ENCODE measurements around the gene INPP5B.
"Not testable (repeated sequence)": the region's sequence is repeated elsewhere in the genome, so short reads cannot be mapped to it uniquely, and the experiment has no call there.

INPP5B gene

GRCh38 chr1:37947364-37947763, 511 bp upstream of the INPP5B start:
- DNase-seq: no peak

- no peak for DNase-seq
Observed at GRCh38 chr1:37945743-37946702, 830 bp downstream of the INPP5B start.

GRCh38 chr1:37945251-37945650, 1.6 kb downstream of the INPP5B start:
- no peak for DNase-seq

GRCh38 chr1:37944816-37945215, 2.0 kb downstream of the INPP5B start:
- DNase-seq: no peak

GRCh38 chr1:37944086-37944763, 2.6 kb downstream of the INPP5B start:
- no peak for DNase-seq

- no peak for DNase-seq
Observed at GRCh38 chr1:37940299-37940947, 6.4 kb downstream of the INPP5B start.

- DNase-seq: not testable (repeated sequence)
Observed at GRCh38 chr1:37936760-37937159, 10.1 kb downstream of the INPP5B start.

GRCh38 chr1:37932759-37933158, 14.1 kb downstream of the INPP5B start:
- DNase-seq: no peak

GRCh38 chr1:37931361-37932158, 15.3 kb downstream of the INPP5B start:
- peak; percentile 98 to 99 for DNase-seq

GRCh38 chr1:37931102-37931360, 15.8 kb downstream of the INPP5B start:
- peak in 1 of 2 donors; percentile 29 for DNase-seq

- peak; percentile 28 to 37 for DNase-seq
Observed at GRCh38 chr1:37930246-37931101, 16.4 kb downstream of the INPP5B start.

- no peak for DNase-seq
Observed at GRCh38 chr1:37926038-37926924, 20.6 kb downstream of the INPP5B start.

GRCh38 chr1:37925316-37925715, 21.5 kb downstream of the INPP5B start:
- DNase-seq: no peak

- no peak for DNase-seq
Observed at GRCh38 chr1:37923551-37923889, 23.3 kb downstream of the INPP5B start.

- DNase-seq: no peak
Observed at GRCh38 chr1:37922767-37923550, 23.9 kb downstream of the INPP5B start.

- peak in 1 of 2 donors; percentile 19 for DNase-seq
Observed at GRCh38 chr1:37919277-37919676, 27.6 kb downstream of the INPP5B start.

- DNase-seq: no peak
Observed at GRCh38 chr1:37915476-37916093, 31.3 kb downstream of the INPP5B start.

GRCh38 chr1:37914719-37915475, 32.0 kb downstream of the INPP5B start:
- no peak for DNase-seq

- DNase-seq: not testable (repeated sequence)
Observed at GRCh38 chr1:37911478-37911877, 35.4 kb downstream of the INPP5B start.
